HuH-7.5 (cell line): Measurements from ENCODE around the gene ITGA4.
"Not testable (repeated sequence)": the region's sequence is repeated elsewhere in the genome, so short reads cannot be mapped to it uniquely, and the experiment has no call there.

ENCODE experiments used
- DNase-seq: peaks from one replicate; pipeline ENCODE4 v3.0.0; 2011; ENCODE audit warnings: low spot score

Gene ITGA4

DNA sequence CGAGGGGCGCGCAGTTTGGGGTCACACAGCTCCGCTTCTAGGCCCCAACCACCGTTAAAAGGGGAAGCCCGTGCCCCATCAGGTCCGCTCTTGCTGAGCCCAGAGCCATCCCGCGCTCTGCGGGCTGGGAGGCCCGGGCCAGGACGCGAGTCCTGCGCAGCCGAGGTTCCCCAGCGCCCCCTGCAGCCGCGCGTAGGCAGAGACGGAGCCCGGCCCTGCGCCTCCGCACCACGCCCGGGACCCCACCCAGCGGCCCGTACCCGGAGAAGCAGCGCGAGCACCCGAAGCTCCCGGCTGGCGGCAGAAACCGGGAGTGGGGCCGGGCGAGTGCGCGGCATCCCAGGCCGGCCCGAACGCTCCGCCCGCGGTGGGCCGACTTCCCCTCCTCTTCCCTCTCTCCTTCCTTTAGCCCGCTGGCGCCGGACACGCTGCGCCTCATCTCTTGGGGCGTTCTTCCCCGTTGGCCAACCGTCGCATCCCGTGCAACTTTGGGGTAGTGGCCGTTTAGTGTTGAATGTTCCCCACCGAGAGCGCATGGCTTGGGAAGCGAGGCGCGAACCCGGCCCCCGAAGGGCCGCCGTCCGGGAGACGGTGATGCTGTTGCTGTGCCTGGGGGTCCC, at the start of gene ITGA4:
Gene ITGA4 (plus strand): TSS at position 266 of the 620 bp plus-strand sequence. CDS start 269 bp downstream, at position 535.
- peak; percentile 38 for DNase-seq

DNA sequence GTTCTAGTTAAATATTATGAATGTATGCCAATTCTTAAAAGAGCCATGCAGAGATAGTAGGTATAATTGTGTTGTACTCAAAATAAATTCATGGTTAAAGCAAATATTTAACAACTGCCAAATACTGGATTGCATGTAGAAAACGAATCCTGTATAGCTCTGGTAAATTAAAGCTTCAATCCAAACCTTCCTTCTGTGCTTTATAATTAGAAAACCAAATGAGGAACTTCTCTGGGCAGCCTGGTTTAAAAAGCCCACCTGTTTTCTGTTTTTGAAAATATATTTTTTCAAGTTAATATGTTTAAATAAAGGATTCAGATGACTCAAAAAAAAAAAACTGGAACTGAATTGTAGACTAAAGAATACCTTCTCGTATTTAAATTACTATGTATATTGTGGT, 48.3 kb upstream of the ITGA4 start:
- DNase-seq: no peak

DNA sequence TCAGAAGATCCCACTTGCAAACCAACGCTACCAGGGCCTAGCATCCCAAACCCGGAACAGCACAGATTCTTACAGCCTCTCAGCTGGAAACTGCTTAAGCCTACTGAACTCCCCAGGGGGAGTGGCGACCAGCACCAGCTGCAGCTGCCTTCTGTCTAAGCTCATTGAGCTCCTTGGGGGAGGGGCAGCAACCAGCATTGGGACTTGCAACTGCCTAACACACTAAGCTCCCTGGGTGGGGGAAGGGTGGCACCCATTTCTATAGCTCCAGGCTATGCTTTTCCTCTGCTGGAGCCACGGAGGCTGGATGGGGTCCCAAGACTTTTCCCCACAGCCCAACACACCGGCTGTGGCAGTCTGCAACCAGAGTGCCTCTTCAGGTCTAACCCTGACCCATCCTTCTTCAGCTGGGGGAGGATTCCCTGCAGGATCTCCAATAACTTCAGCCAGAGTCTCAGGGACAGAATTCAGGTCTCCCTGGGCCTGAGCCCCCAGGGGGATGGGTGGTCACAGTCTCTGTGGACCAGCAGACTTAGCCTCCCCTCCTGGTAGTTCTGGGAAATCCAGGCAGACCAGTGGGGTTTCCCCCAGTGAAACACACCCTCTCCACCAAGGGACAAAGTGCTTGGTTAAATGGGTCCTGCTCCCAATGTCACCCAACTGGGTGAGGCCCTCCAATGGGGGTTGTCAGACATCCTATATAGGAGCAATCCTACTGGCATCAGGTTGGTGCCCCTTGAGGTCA, 45.9 kb upstream of the ITGA4 start:
- DNase-seq: no peak

DNA sequence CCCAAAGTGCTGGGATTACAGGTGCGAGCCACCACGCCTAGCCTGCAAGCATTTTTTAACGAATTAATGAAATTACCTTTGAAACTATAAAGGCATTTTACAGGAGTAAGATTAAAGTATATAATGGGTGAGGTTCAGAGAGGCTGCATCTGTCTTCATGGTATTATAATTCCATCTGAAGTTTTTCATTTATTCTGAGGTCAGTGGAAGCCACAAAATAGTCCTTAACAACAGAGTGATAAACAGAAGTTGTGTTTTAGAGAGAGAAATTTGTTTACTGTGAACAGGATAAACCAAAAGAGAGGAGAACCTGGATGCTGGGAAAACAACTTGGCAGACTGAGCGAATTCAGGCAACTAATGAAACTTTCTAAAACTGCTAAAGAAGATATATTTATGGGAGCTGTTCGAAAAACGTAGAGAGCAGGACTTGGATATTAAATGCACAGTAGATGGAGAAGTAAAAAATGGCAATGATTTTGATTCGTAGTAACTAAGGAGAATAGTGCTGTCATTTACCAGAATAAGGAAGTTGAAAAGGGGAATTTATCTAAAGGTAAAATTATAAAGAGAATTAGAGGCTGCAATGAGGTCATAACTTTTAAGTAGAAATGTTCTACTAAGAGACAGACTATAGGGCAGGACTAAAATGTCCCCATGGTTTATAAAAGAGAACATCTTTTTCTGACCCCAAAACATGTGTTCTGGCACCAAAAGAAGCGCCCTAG, 37.9 kb upstream of the ITGA4 start:
- DNase-seq: no peak

DNA sequence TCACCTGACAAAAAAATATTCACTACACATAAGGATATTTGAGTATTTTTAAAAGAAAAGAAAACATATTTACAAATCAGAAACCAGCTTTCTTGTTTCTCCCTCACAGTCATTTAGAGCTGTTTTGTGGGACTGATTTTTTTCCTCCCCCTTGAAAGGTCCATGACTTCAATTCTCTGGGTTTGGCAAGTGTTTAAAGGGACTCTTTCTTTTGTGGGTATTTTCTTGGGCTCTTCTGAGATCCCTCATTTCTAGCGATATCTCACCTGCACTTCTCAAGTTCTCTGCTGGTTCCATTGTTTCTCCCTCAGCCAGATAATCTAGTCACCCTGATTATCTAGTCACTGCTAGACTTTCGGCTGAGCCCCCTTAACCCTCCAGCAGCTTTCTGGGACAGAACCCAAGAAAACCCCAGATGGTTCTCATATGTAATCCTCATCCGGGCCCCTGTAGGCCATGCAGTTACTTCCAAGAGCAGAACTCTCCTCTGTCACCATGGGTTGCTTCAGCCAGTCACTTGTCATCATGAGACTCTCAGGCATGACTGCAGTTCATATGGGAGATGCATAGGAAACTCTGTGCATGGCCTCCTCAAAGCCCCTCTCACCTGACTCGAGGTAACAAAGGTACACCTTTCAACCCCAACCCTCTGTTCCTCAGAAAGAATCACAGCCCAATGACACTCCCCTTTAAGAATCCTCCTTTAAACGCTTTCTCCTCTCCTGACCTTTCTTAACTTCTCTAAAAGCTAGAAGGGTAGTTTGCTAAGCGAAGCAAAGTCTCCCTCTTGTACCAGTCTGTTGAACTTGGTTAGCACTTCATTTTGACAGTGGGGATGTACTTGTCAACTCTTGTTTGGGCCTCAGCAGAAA, 36.7 kb upstream of the ITGA4 start:
- no peak for DNase-seq

DNA sequence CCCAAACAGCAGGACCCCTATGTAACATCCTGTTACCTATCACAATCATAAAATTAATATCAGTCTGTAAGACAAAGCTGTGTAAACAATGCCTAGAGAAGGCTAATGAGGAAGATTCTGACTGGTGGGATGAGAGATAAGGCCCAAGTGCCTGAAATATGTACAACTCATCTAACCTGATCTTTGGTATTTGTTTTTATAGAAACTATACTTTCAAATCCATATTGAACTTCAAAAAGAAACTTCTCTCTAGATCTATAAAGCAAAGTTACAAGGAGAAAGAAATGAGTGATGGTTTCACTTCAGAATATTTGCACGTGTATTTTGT, 36.1 kb upstream of the ITGA4 start:
- DNase-seq: no peak

DNA sequence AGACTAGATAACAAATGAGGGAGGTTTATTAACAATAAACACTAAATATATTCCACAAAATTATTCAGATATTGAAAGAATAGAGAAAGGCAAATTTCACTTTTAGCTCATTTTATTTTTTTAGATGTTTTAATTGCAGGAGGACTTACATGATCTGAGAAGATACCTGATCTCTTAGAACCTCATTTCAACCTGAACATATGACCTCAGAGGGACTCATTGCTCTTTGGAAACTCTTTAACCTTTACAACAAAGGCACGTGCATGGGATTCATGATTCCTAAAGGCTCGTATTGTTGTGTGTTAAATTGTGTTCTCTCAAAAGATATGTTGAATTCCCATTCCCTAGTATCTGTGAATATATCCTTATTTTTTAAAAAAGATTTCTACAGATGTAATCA, 35.7 kb upstream of the ITGA4 start:
- DNase-seq: no peak

DNA sequence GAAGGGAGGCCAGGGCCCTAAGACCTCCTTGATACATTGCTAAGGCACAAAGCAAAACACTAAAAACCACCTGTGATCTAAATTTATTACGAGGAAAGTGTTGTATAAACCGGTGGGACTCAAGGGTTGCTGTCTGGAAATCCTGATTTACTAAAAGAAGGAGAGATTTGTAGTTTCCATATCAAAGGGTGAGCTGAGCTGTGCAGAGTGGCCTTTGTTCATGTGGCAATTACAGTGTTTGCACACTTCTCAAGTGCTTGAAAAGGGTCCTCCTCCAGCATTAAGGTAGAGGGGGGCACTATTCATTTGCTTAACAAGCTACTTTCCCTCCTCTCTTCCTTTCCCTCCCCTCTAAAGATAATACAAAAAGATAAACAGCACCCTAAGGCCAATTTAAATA, 30.5 kb upstream of the ITGA4 start:
- no peak for DNase-seq

DNA sequence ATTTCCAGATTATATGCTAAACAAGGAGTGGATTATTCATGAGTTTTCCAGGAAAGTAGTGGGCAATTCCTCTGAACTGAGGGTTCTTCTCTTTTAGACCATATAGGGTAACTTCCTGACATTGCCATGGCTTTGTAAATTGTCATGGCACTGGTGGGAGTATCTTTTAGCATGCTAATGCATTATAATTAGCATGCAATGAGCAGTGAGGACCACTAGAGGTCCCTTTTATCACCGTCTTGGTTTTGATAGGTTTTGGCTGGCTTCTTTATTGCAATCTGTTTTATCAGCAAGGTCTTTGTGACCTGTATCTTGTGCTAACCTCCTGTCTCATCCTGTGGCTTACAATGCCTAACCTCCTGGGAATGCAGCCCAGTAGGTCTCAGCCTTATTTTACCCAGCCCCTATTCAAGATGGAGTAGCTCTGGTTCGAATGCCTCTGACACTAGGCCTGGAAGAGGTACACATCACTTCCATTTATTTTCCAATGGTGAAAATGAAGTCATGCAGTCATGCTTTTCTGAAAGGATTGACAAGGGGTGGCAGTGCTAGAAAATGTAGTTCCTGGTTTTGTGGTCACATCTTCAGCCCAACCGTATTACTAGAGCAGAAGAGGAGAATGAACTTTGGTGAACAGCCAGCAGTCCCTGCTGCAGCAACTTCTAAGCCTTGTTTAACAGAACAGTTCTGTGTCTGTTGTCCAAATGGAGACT, 26.6 kb upstream of the ITGA4 start:
- DNase-seq: no peak

DNA sequence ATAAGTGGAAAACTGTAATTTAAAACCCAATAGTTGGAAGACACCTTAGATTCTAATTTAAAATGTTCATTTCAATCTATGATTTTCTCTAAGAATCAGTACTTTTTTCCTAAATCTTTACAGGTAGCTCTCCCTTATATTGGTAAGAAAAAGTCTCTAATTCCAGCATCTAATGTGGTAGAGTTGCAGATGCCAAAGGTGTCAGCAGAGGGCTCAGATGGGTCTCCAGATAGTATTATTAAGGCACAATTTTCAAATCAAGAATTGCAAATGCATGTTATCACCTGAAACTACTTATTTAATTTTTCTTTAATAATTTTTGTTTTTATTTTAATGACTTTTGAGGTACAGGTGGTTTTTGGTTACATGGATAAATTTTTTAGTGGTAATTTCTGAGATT, 25.5 kb upstream of the ITGA4 start:
- no peak for DNase-seq

DNA sequence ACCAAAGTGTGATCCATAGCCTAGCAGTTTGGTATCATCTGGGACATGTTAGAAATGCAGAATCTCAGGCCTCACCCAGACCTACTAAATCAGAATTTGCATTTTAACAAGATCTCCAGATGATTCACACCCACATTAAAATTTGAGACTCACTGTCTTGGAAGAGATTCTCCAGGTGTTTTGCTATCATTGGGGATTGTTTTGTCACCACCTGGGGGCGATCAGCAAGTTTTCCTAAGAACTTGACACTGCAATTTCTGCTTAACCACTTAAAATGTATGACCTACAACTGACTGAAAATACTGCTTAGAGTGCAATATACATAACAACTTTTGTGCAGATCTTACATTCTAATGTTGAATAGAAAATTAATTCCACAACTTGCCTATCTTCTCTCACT, 18.9 kb upstream of the ITGA4 start:
- DNase-seq: no peak

DNA sequence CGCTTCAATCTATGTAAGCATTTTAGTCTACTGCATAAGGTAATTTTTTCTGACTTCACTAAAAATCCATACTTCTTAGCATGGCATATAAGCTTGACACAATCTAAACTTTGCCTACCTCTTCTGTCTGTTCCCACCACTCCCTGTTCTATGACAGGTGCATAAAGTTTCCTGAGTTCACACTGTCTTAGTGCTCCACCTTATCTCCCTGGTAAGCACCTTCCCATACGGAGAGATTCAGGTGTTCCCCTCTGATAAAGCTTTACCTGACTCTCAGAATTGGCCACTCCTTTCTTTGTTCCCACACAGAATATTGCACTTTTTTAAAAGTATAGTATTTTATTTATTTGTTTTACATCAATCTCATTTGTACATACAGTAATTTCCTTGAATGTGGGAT, 16.8 kb upstream of the ITGA4 start:
- DNase-seq: no peak

DNA sequence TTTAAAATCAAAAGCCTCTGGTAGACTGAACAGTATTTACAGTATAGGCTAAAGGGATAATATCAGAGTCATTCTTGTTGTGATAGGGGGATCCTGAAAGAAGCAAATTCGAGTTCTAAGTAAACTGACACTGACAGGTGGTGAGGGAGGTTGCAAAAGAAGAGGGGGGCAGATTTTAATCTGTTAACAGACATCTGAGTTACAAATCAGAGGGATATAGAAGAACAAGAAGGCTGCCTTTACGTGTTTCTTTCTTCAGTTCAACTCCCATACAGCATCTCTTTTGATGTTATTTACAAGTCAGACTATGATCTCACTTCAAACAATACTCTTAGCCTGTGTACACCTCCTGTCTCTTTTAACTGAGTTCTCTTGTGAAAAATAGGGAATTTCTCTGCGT, 16.3 kb upstream of the ITGA4 start:
- no peak for DNase-seq

DNA sequence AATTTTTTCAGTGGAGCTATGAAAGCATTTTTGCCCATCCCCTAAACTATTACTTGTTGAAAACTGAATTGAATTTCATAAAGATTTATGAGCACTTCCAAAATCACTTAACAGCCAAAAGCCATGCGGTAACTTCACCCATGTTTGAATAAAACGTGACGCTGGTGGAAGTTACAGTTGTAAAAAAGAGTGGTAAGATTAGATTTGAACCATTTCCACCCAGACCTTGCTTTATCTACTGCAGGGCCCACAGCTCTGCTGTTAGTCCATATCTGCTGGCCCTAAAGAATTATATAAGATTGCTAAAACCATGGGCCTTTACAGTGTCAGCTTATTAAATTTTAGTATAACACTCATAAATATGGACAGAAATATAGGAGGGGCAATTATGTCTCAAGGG, 15.5 kb upstream of the ITGA4 start:
- no peak for DNase-seq

DNA sequence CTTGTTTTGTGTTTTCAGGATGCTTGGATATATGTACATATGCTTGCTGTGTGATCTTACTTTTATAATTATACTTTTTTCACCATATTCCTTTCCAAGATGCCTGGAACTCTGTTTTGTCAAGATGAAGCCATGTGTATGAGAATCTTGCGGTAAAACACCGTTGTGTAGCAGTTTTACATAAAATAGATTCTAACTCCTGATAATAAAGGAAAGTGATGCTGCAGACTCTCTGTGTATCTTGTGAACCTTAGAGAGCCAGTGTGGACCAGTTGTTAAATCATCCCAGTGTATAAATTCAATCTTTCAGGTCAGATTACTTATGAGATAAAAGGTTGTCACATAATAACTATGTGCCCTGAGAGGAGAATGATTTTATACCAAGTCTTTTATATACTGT, 12.5 kb upstream of the ITGA4 start:
- no peak for DNase-seq

DNA sequence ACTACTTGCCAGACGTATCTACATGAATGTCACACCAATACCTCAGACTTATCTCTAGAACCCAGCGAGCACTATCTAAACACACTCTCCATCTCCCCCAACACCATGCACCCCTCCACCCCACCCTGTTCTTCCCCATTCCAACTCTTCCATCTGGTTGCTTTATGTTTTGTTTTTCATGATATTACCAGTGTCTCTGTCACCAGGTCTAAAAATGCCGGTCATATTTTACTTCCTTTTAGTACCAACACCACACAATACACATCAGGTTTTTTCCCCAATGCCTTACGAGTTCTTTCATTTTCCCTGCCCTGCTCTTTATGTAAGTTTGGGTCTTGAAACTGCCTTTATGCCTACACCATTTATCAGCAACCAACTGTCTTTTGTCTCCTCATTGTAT, 10.2 kb upstream of the ITGA4 start:
- no peak for DNase-seq

DNA sequence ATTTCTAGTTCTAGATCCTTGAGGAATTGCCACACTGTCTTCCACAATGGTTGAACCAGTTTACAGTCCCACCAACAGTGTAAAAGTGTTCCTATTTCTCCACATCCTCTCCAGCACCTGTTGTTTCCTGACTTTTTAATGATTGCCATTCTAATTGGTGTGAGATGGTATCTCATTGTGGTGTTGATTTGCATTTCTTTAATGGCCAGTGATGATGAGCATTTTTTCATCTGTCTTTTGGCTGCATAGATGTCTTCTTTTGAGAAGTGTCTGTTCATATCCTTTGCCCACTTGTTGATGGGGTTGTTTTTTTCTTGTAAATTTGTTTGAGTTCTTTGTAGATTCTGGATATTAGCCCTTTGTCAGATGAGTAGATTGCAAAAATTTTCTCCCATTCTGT, 7.9 kb upstream of the ITGA4 start:
- not testable (repeated sequence) for DNase-seq

DNA sequence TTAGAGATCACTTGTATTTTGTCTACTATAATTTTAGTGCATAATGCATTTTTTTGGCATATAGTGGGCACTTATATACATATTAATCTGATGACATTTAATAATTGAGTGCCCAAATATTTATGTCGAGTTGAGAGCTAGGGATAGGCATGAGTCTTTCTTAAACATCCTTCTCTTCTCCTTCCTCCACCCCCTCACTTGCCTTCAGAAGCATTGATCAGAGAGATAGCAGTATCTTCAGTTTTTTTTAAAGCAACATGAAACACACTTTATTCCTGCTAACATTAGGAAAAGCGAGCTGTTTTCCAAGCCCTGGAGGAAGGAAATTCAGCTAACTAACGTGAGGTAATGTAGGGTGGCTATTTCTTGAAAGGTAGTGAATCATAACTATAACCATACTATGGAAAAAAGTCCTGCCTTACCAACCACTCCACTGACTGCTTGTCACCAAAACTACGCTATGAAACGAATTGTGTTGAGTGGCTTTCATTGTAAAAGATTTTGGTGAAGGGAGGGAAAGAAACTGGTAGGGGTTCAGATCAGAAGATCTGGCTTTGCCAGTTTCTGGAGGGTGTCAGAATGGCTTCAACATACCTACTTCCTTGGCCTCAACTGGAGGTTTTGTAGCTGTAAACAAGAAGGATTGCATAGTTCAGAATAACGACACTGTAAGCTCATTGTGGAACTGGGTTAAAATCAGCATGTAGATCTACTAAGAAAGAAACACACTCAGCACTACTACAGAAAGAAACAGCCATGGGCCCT, 2.3 kb upstream of the ITGA4 start:
- no peak for DNase-seq

DNA sequence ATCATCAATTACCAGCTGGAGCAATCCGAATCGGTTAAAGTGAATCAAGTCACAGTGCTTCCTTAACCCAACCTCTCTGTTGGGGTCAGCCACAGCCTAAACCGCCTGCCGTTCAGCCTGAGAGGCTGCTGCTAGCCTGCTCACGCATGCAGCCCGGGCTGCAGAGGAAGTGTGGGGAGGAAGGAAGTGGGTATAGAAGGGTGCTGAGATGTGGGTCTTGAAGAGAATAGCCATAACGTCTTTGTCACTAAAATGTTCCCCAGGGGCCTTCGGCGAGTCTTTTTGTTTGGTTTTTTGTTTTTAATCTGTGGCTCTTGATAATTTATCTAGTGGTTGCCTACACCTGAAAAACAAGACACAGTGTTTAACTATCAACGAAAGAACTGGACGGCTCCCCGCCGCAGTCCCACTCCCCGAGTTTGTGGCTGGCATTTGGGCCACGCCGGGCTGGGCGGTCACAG, 496 bp upstream of the ITGA4 start:
- peak; percentile 22 for DNase-seq

DNA sequence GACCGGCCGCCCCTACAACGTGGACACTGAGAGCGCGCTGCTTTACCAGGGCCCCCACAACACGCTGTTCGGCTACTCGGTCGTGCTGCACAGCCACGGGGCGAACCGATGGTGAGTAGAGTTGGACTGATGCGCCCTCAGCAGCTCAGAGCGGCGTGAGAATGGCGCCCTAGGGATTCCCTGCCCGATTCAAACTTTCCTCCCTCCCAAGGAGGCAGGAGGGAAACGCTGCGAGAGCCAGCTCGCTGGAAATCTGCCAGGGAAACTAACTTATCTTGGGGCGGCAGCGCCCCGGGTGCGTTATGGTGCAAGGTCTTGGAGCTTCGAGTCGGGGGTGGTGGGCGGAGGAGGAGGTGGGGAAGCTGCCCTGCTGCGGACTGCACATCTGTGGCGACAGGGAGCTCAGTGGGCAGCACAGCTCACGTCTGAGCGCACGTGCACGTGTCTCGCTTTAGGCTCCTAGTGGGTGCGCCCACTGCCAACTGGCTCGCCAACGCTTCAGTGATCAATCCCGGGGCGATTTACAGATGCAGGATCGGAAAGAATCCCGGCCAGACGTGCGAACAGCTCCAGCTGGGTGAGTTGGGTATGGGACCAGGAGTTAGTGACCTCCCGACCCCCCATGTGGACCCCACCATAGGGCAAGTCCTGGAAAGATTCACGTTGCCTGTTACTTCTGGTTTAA, 697 bp downstream of the ITGA4 start:
- DNase-seq: no peak
